H1 (cell line): ENCODE results near the gene HMGCS2. TPM values are rescaled to one million over a fixed set of nuclear protein-coding genes. Genes with fewer than 3 reads are reported as not detected.

Experiments used
- CTCF ChIA-PET: fragments of 300-600 bp; sonication (Branson Sonifier 250); formaldehyde crosslinking; loops from one replicate; lab custom pipeline; 2021; ENCODE audit not compliant: partially characterized antibody; lab: Charles Lee
- POLR2A ChIA-PET: fragments of 300-600 bp; sonication (Branson Sonifier 250); formaldehyde crosslinking; loops from one replicate; lab custom pipeline; 2021; ENCODE audit warnings: inconsistent platforms; ENCODE audit not compliant: partially characterized antibody; lab: Charles Lee
- DNase-seq, 2 experiments: peaks; one replicate each; pipeline versions ENCODE4 v3.0.0 to v3.0.0-alpha.2; 2010 to 2022; ENCODE audit warnings: low spot score in 2 of 2, low read depth in 1 of 2, mixed read lengths in 1 of 2
- FAIRE-seq: peaks from 2 replicates; lab custom pipeline; 2011; peaks lifted over from hg19 to GRCh38; lab: Jason Lieb, UNC
- H2AFZ ChIP-seq: 2 replicates; pipeline ENCODE4 v1.8.1; 2012; ENCODE audit warnings: low read length, inconsistent platforms
- H2AK5ac ChIP-seq: 2 replicates; pipeline ENCODE4 v1.6.1; 2013; ENCODE audit warnings: low read depth, low read length
- H2BK120ac ChIP-seq: replicated peaks from 2 replicates; pipeline ENCODE3; 2013; ENCODE audit warnings: low read depth, low read length, inconsistent platforms
- H2BK12ac ChIP-seq: 2 replicates; pipeline ENCODE4 v1.6.1; 2013; ENCODE audit warnings: low read depth, low read length
- H2BK15ac ChIP-seq: 2 replicates; pipeline ENCODE4 v1.6.1; 2013; ENCODE audit warnings: low read length
- H2BK20ac ChIP-seq: 2 replicates; pipeline ENCODE4 v1.6.1; 2013; ENCODE audit warnings: low read length
- H2BK5ac ChIP-seq: 2 replicates; pipeline ENCODE4 v1.6.1; 2013; ENCODE audit warnings: low read depth, low read length
- H3K14ac ChIP-seq: 2 replicates; pipeline ENCODE4 v1.6.1; 2013; ENCODE audit warnings: inconsistent platforms; ENCODE audit not compliant: insufficient read length
- H3K18ac ChIP-seq: 2 replicates; pipeline ENCODE4 v1.6.1; 2013; ENCODE audit warnings: low read length; ENCODE audit errors: extremely low read depth
- H3K23ac ChIP-seq: 2 replicates; pipeline ENCODE4 v1.6.1; 2013; ENCODE audit warnings: inconsistent platforms; ENCODE audit not compliant: insufficient read length
- H3K23me2 ChIP-seq: 2 replicates; pipeline ENCODE4 v1.6.1; 2013; ENCODE audit warnings: low read depth, low read length
- H3K27ac ChIP-seq: 2 replicates; pipeline ENCODE4 v1.6.1; 2011; ENCODE audit warnings: low read depth, low read length, inconsistent platforms
- H3K27me3 ChIP-seq, 4 experiments: replicated peaks in 1 of 4; 1 replicate in 1 of 4; 2 replicates in 3 of 4; pipeline versions ENCODE4 v1.6.1 to v1.8.1; 2011 to 2013; ENCODE audit warnings: low read length in 3 of 4, mild to moderate bottlenecking in 3 of 4, inconsistent platforms in 2 of 4, mixed read lengths in 2 of 4, moderate library complexity in 1 of 4; ENCODE audit not compliant: control insufficient read depth in 3 of 4, insufficient read depth in 3 of 4; ENCODE audit errors: extremely low read depth in 1 of 4
- H3K36me3 ChIP-seq, 4 experiments: 2 replicates each; pipeline versions ENCODE4 v1.6.1 to v1.8.1; 2011 to 2013; ENCODE audit warnings: mild to moderate bottlenecking in 4 of 4, low read length in 3 of 4, moderate library complexity in 2 of 4, control low read depth in 1 of 4, inconsistent platforms in 1 of 4; ENCODE audit not compliant: insufficient read depth in 4 of 4, control insufficient read depth in 2 of 4
- H3K4ac ChIP-seq: replicated peaks from 2 replicates; pipeline ENCODE3; 2013; ENCODE audit warnings: low read length, low read depth, mixed read lengths, inconsistent platforms; ENCODE audit not compliant: insufficient read length
- H3K4me1 ChIP-seq, 4 experiments: replicated peaks in 1 of 4; 1 replicate in 1 of 4; 2 replicates in 3 of 4; pipeline versions ENCODE4 v1.6.1 to v1.8.1; 2011 to 2013; ENCODE audit warnings: low read length in 3 of 4, inconsistent platforms in 2 of 4, mixed read lengths in 1 of 4; ENCODE audit not compliant: insufficient read depth in 4 of 4, control insufficient read depth in 3 of 4
- H3K4me2 ChIP-seq, 2 experiments: 2 replicates each; pipeline versions ENCODE4 v1.6.1 to v1.8.1; 2011 to 2013; ENCODE audit warnings: low read depth in 2 of 2, low read length in 2 of 2, control low read depth in 1 of 2, inconsistent platforms in 1 of 2, mild to moderate bottlenecking in 1 of 2; ENCODE audit not compliant: insufficient read depth in 1 of 2
- H3K4me3 ChIP-seq, 4 experiments: fragments of 200-600, 300-600 bp in 1 of 4; sonication (generic), shearing (Covaris generic), sonication (Bioruptor Twin) in 1 of 4; 2 replicates each; pipeline versions ENCODE4 v1.5.1 to v1.8.1; 2011 to 2016; ENCODE audit warnings: low read length in 4 of 4, low read depth in 3 of 4, control low read depth in 2 of 4, inconsistent platforms in 2 of 4, mild to moderate bottlenecking in 2 of 4, mixed read lengths in 1 of 4, moderate library complexity in 1 of 4; ENCODE audit not compliant: insufficient read depth in 2 of 4; ENCODE audit errors: extremely low read depth in 1 of 4
- H3K56ac ChIP-seq: replicated peaks from 2 replicates; pipeline ENCODE3; 2013; ENCODE audit warnings: low read depth, mild to moderate bottlenecking, mixed read lengths, low read length, inconsistent platforms; ENCODE audit not compliant: insufficient read length
- H3K79me1 ChIP-seq: 2 replicates; pipeline ENCODE4 v1.6.1; 2013; ENCODE audit warnings: low read depth, low read length, control low read depth
- H3K79me2 ChIP-seq, 2 experiments: 2 replicates each; pipeline versions ENCODE4 v1.6.1 to v1.8.1; 2012 to 2013; ENCODE audit warnings: low read length in 2 of 2, mild to moderate bottlenecking in 2 of 2, inconsistent platforms in 1 of 2; ENCODE audit not compliant: insufficient read depth in 2 of 2, control insufficient read depth in 1 of 2
- H3K9ac ChIP-seq, 4 experiments: replicated peaks in 1 of 4; 1 replicate in 1 of 4; 2 replicates in 3 of 4; pipeline versions ENCODE4 v1.6.1 to v1.8.1; 2011 to 2013; ENCODE audit warnings: low read depth in 3 of 4, low read length in 3 of 4, control low read depth in 2 of 4, mild to moderate bottlenecking in 2 of 4, moderate library complexity in 2 of 4, inconsistent platforms in 1 of 4; ENCODE audit errors: extremely low read depth in 1 of 4
- H3K9me3 ChIP-seq, 2 experiments: 2 replicates each; pipeline versions ENCODE4 v1.6.1 to v1.8.1; 2012 to 2013; ENCODE audit warnings: mild to moderate bottlenecking in 2 of 2, moderate library complexity in 2 of 2, control low read depth in 1 of 2, inconsistent platforms in 1 of 2, low read depth in 1 of 2, low read length in 1 of 2, mixed read lengths in 1 of 2; ENCODE audit not compliant: insufficient read depth in 2 of 2
- H4K20me1 ChIP-seq, 2 experiments: replicated peaks in 1 of 2; 2 replicates each; pipeline versions ENCODE3 to v1.8.1; 2011 to 2013; ENCODE audit warnings: inconsistent platforms in 2 of 2, low read length in 2 of 2, mild to moderate bottlenecking in 1 of 2; ENCODE audit not compliant: insufficient read depth in 2 of 2, control insufficient read depth in 1 of 2
- H4K5ac ChIP-seq: 2 replicates; pipeline ENCODE4 v1.6.1; 2013; ENCODE audit warnings: low read length, low read depth, mixed read lengths, inconsistent platforms; ENCODE audit not compliant: insufficient read length
- H4K8ac ChIP-seq: 2 replicates; pipeline ENCODE4 v1.8.0; 2013; ENCODE audit warnings: mild to moderate bottlenecking, moderate library complexity, low read length, inconsistent platforms; ENCODE audit not compliant: insufficient read depth; ENCODE audit errors: extremely low read depth
- H4K91ac ChIP-seq: replicated peaks from 2 replicates; pipeline ENCODE3; 2013; ENCODE audit warnings: low read length, mixed read lengths, inconsistent platforms; ENCODE audit not compliant: insufficient read length
- BRCA1 ChIP-seq: IDR thresholded peaks from 2 replicates; pipeline ENCODE4 v1.6.1; 2012; ENCODE audit warnings: low read depth, low read length, improper control_type of control experiment
- CHD1 ChIP-seq: IDR thresholded peaks from 2 replicates; pipeline ENCODE4 v1.6.1; 2012; ENCODE audit warnings: low read depth, low read length, improper control_type of control experiment
- CHD2 ChIP-seq: IDR thresholded peaks from 2 replicates; pipeline ENCODE4 v1.6.1; 2012; ENCODE audit warnings: low read length, improper control_type of control experiment
- EGR1 ChIP-seq: IDR thresholded peaks from 2 replicates; pipeline ENCODE4 v1.6.1; 2011; ENCODE audit warnings: low read depth, low read length, borderline replicate concordance
- HDAC2 ChIP-seq, 2 experiments: fragments of 300-600 bp in 1 of 2; sonication (generic) in 1 of 2; IDR thresholded peaks; 2 replicates each; pipeline ENCODE4 v1.6.1; 2011 to 2012; ENCODE audit warnings: low read depth in 2 of 2, low read length in 2 of 2, mild to moderate bottlenecking in 2 of 2, moderate library complexity in 2 of 2, borderline replicate concordance in 1 of 2, inconsistent platforms in 1 of 2
- KDM4A ChIP-seq: IDR thresholded peaks from one replicate; pipeline ENCODE4 v1.7.1; 2012; ENCODE audit warnings: low read depth, mild to moderate bottlenecking, moderate library complexity, low read length, inconsistent platforms; ENCODE audit not compliant: severe bottlenecking
- KDM5A ChIP-seq: fragments of 200-600 bp; IDR thresholded peaks from 2 replicates; pipeline ENCODE4 v1.7.1; 2012; ENCODE audit warnings: mild to moderate bottlenecking, low read length, inconsistent platforms, mixed read lengths
- NRF1 ChIP-seq: IDR thresholded peaks from 2 replicates; pipeline ENCODE4 v1.6.1; 2011; ENCODE audit warnings: mild to moderate bottlenecking, low read depth, low read length, improper control_type of control experiment
- SP4 ChIP-seq: IDR thresholded peaks from 2 replicates; pipeline ENCODE4 v1.6.1; 2012; ENCODE audit warnings: low read length, inconsistent platforms
- TBP ChIP-seq: IDR thresholded peaks from 2 replicates; pipeline ENCODE4 v1.6.1; 2011; ENCODE audit warnings: low read depth, low read length, improper control_type of control experiment
- TEAD4 ChIP-seq: IDR thresholded peaks from 2 replicates; pipeline ENCODE4 v1.6.1; 2012; ENCODE audit warnings: low read depth, low read length, inconsistent platforms, mixed read lengths
- WGBS, 2 experiments: shearing (Covaris generic) in 1 of 2; methylation state at CpG; one replicate each; pipeline versions ENCODE4 v1.1.6 to v1.1.7; 2013 to 2015; ENCODE audit warnings: low lambda C conversion rate in 2 of 2, mixed read lengths in 2 of 2, inconsistent platforms in 1 of 2, low coverage in 1 of 2, missing lambda C conversion rate in 1 of 2; ENCODE audit not compliant: insufficient replicate concordance in 2 of 2, insufficient coverage in 1 of 2, insufficient read length in 1 of 2; ENCODE audit errors: extremely low coverage in 1 of 2, missing lambda C conversion rate in 1 of 2; 5-methylcytosine and 5-hydroxymethylcytosine counted together
- polyA plus RNA-seq, 7 experiments: library from polyadenylated mRNA; depleted of rRNA in 3 of 7; stranded (reverse) in 5 of 7; unstranded in 2 of 7; fragments of >200 nt in 5 of 7; fragments of 200-250 nt in 2 of 7; gene quantifications; 1 replicate in 5 of 7; 2 replicates in 1 of 7; 4 replicates in 1 of 7; pipeline versions ENCODE4 v1.2.1 to v1.2.3, GENCODE V29; 2011 to 2013; ENCODE audit warnings: missing spikeins in 2 of 7, mixed read lengths in 2 of 7
- total RNA-seq: library from RNA; stranded (reverse); fragmentation: NEBNext Ultra II Directional; extraction: Animal tissue kit (Norgen Biotek cat#: 25700); gene quantifications from 2 replicates; pipeline ENCODE4 v1.2.1, GENCODE V29; 2021
- TF ChIP-seq, protein P1 (sequence below), 3 experiments: IDR thresholded peaks; 1 replicate in 2 of 3; 2 replicates in 1 of 3; pipeline versions ENCODE4 v1.5.1 to v1.6.1; 2011; ENCODE audit warnings: low read length in 3 of 3, mild to moderate bottlenecking in 3 of 3, inconsistent platforms in 2 of 3, low read depth in 1 of 3, moderate library complexity in 1 of 3; ENCODE audit not compliant: insufficient read depth in 1 of 3; ENCODE audit errors: control extremely low read depth in 1 of 3

HMGCS2 gene
- total and polyA plus RNA-seq, 2 of the 8 experiments (the other 6 are each of a cell fraction or from before 2014, with no cell fraction given): not detected

- Histone ChIP-seq H2BK20ac (no peak overlapping the region), H2BK5ac (no peak overlapping the region), H3K4me1 (no peaks in the 10 kb centered on the region), H4K20me1 (no peaks in the 10 kb centered on the region), H3K4me2 (no peak overlapping the region), H4K91ac (no peak overlapping the region), H3K79me2 (no peaks in the 10 kb centered on the region), H3K27me3 (peaks cover 0 to 2% (median 0%) of the 10 kb centered on the region in 4 experiments; a peak in 1 of 7 replicates), H2BK120ac (no peak overlapping the region), H3K4ac (no peak overlapping the region), H2AFZ (no peak overlapping the region), H3K9me3 (no peaks in the 10 kb centered on the region), H3K23me2 (no peaks in the 10 kb centered on the region), H4K5ac (no peak overlapping the region), H3K79me1 (no peaks in the 10 kb centered on the region), H4K8ac (no peak overlapping the region), H3K18ac (no peak overlapping the region), H3K9ac (no peak overlapping the region), H2AK5ac (no peak overlapping the region), H2BK15ac (no peak overlapping the region), H3K23ac (no peak overlapping the region), H3K14ac (no peak overlapping the region), H3K56ac (no peak overlapping the region), H3K36me3 (no peaks in the 10 kb centered on the region), H2BK12ac (no peak overlapping the region), H3K4me3 (no peak overlapping the region), H3K27ac (no peak overlapping the region)
- FAIRE-seq: peak; percentile 57
- no peak for DNase-seq
- 87% methylated on average over 3 of the region's 3 CpGs; no CpG with 5 or more reads in 1 of the 2 experiments for WGBS, 2 experiments
- ChIA-PET POLR2A (no interaction called here), CTCF (interaction anchor here (0.9 to 2.0 kb wide), 7 partner anchors 12 to 540 kb away, joined by 3 to 6 read pairs (median 3); no protein-coding TSS in a partner anchor)
- TF ChIP-seq EGR1 (no peak), TEAD4 (no peak), NRF1 (no peak), SP4 (no peak), HDAC2 (IDR thresholded peaks at IDR 0.05; ENCODE audit: borderline replicate concordance in 1 of 2, low read depth in 2 of 2, low read length in 2 of 2) (no peak), KDM5A (no peak), CHD2 (no peak), CHD1 (no peak), BRCA1 (no peak), KDM4A (no peak), TBP (no peak)
- TF ChIP-seq, protein P1, sequence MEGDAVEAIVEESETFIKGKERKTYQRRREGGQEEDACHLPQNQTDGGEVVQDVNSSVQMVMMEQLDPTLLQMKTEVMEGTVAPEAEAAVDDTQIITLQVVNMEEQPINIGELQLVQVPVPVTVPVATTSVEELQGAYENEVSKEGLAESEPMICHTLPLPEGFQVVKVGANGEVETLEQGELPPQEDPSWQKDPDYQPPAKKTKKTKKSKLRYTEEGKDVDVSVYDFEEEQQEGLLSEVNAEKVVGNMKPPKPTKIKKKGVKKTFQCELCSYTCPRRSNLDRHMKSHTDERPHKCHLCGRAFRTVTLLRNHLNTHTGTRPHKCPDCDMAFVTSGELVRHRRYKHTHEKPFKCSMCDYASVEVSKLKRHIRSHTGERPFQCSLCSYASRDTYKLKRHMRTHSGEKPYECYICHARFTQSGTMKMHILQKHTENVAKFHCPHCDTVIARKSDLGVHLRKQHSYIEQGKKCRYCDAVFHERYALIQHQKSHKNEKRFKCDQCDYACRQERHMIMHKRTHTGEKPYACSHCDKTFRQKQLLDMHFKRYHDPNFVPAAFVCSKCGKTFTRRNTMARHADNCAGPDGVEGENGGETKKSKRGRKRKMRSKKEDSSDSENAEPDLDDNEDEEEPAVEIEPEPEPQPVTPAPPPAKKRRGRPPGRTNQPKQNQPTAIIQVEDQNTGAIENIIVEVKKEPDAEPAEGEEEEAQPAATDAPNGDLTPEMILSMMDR (IDR thresholded peaks at IDR 0.05; ENCODE audit: control extremely low read depth in 1 of 3, insufficient read depth in 1 of 3, low read depth in 1 of 3, low read length in 3 of 3): no peak
Observed at GRCh38 chr1:119815361-119815760, 46.7 kb upstream of the HMGCS2 start.
